Activated CD4-positive, alpha-beta T cell treated with anti-CD3 and anti-CD28 coated beads, Interleukin-2, amount 50 U/mL, for 24 hours (primary cell): ENCODE measurements around the gene FLT3.
"Not testable (repeated sequence)": the region's sequence is repeated elsewhere in the genome, so short reads cannot be mapped to it uniquely, and the experiment has no call there.

Experiments used
- DNase-seq, 2 donors: peaks; one replicate each; pipeline ENCODE4 v3.0.0-alpha.2; 2020; ENCODE audit warnings: low read depth in 1 of 2, low spot score in 1 of 2

FLT3 gene

GRCh38 chr13:28100150-28101121 is at the start of gene FLT3:
FLT3 (minus strand) TSS chr13:28100576; CDS start chr13:28100510, 66 bp downstream.
- peak in 1 of 2 donors; percentile 21 for DNase-seq

DNA sequence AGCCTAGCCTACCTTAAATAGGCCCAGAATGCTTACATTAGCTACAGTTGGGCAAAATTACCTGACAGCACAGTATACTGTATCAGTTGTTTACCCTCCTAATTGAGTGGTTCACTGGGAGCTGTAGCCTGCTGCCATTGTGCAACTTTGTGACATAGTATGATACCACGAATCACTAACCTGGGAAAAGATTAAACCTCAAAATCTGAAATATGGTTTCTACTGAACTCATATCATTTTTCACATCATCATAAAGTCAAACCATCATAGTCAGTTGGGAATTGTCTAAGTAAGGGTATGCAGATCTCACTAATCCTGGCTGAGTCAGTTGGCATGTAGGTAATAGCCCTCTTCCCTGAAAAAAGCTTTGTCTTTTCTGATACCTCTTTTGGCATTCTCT is 47.1 kb upstream of the FLT3 start:
- DNase-seq, result no peak

DNA sequence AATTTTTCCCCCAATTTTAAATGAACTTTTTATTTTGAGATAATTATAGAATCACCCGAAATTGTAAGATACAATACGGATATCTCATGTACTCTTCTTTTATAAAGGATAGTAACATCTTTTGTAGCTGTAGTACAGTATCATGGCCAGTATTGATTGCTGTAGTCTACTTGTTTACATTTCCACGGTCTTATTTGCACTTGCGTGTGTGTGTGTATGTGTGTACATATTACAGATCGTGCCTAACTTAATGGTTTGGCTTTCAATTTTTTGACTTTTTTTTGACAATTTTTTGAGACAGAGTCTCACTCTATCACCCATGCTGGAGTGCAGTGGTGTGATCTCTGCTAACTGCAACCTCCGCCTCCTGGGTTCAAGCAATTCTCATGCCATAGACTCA is 44.7 kb upstream of the FLT3 start:
- DNase-seq, result no peak

- DNase-seq, result not testable (repeated sequence)
These were observed 41.2 kb upstream of the FLT3 start for GRCh38 chr13:28141542-28141941.

- no peak for DNase-seq
These were observed 40.2 kb upstream of the FLT3 start for GRCh38 chr13:28140433-28141125.

DNA sequence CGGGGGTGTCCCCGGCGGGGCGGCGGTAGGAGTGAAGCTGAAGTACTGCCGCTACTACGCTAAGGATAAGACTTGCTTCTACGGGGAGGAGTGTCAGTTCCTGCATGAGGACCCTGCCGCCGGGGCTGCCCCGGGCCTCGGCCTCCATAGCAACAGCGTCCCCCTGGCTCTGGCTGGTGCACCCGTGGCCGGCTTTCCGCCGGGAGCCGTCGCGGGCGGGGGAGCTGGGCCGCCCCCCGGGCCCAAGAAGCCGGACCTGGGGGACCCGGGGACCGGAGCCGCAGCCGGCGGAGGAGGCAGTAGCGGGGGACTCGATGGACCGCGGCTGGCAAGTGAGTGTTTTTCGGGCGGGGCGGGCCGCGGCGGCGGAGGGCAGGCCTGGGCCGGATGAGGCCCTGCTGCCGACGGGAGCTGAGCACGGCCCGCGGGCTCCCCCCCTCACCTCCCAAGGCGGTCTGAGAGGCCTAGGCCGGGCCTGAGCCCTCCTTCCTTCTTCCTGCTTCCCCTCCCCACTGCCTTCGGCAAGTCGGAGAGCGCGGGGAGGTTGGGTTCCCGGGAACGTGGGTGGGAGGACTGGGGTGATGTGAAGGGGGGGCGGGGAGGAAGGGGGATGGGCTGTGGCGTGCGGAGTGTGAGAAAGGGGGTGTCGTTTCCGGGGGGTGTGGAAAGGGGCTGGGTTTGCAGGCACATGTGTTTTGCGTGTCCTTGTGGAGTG is 38.5 kb upstream of the FLT3 start:
- peak; percentile 72 to 89 for DNase-seq

DNA sequence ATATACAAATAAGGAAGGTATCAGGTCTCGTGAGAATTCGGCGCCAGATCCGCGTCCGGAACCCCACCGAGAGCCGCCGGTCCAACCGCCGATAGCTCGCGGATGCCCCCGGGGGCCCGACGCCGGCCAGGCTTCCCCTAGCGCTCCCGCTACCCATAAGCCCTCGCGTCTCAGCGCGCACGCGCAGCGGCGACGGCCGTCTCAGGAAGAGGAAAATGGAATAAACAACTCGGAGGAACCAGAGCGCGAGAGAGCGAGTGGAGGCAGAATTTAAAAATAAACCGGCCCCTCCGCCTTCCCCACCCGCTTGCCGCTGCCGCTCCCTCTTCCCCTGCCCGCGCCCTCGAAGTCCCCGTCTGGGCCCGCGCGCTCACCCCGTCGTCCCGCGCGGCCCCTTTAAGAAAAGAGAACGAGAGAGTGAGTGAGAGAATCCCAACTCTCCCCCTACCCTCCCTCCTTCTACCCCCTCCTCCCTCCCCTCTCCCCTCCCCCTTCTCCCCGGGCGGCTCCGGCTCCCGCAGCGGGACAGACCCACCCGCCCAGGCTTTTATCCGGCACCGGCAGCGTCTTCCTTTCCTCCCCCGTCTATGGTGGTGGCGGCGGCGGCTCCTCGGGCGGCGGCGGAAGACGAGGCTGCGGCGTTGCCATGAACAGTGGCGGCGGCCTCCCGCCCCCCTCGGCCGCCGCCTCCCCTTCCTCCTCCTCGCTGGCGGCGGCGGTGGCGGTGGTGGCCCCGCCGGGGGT is 37.8 kb upstream of the FLT3 start, which contains the start of gene PAN3:
PAN3 (plus strand) TSS at position 534 of the 744 bp plus-strand sequence; CDS start at position 647, 113 bp downstream.
- peak; percentile 75 to 88 for DNase-seq

- DNase-seq, result no peak
These were observed 37.2 kb upstream of the FLT3 start for GRCh38 chr13:28137596-28137995.

- DNase-seq, result peak in 1 of 2 donors; percentile 7
These were observed 36.5 kb upstream of the FLT3 start for GRCh38 chr13:28136916-28137315.

DNA sequence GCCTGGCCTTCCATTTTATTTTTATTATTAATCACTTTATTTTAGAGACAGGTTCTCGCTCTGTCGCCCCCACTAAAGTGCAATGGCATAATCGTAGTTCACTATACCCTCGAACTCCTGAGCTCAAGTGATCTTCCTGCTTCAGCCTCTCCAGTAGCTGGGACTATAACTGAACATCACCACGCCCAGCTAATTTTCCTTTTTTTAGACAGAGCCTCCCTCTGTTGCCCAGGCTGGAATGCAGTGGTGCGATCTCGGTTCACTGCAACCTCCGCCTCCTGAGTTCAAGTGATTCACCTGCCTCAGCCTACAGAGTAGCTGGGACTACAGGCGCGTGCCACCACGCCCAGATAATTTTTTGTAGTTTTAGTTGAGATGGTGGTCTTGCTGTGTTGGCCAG is 31.3 kb upstream of the FLT3 start:
- DNase-seq, result no peak

DNA sequence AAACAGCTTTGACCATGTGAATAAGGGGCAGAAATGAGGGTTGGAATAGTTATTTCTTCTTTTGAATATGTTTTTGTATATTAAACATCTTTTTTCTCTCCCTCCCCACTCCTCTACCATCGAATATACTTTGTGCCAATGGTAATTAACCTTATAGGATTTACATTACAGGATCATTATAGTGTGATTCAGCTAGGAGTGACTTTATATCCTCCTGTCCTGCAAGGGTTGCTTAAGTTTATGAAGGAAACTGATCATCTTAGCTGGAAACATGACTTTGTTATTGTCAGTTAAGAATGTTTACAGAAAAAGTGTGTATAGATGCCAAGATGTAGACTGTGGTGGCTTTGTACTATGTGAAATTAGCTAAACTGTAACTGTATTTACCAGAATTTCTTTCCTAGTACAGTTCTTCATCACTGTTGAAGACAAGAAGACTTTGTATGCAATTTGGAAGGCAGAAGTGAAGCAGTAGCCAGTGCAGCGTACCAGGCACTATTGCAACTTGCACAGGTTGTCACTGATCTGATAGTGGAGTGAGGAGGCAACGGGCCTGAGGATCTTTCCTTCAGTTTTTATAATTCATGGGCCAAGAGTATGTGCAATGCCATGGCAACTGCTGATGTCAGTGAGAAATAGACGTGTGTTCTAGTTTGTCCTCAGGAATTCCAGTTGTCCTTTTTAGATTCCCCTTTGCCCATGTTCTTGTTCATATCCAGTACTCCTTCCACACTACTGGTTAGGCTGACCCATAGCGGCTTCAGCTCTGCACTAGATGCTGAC is 29.7 kb upstream of the FLT3 start:
- no peak for DNase-seq

- no peak for DNase-seq
These were observed 28.6 kb upstream of the FLT3 start for GRCh38 chr13:28128926-28129325.

DNA sequence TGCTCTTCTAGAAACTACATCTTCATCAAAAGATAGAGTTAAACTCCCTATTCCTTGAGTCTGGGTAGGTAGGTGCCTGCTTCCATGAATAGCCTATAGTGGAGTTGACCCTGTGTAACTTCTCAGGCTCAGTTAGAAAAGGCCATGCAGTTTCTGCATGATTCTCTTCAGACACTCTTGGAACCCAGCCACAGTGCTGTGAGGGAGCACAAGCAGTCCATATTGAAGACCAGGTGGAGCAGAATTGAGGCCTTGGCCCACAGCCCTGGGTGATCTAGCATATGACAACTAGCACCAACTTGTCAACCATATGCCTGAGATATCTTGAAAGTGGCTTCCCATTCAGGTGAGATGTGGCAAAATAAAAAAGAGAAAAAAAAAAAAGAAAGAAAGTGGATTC is 27.7 kb upstream of the FLT3 start:
- DNase-seq, result no peak

GRCh38 chr13:28121224-28121623 is 20.8 kb upstream of the FLT3 start:
- no peak for DNase-seq

DNA sequence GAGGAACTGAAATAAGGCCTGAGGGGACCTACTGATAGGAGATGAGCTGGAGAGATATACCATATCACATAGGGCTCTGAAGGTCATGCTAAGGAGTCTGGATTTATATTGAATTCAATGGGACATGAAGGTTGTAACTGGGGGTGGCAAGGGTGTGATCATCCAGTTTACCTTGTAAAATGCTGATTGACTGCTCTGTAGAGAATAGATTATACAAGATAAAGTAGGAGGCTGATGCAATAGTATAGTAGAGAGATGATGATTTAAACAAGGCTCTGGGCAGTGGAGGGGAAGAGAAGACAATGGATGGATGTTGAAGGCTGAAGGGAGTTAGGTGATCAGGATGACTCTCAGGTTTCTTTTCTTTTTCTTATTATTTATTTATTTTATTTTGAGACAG is 19.9 kb upstream of the FLT3 start:
- DNase-seq, result no peak

GRCh38 chr13:28117689-28118377 is 17.5 kb upstream of the FLT3 start:
- no peak for DNase-seq

GRCh38 chr13:28116736-28117135 is 16.4 kb upstream of the FLT3 start:
- DNase-seq, result no peak

GRCh38 chr13:28110414-28110813 is 10.0 kb upstream of the FLT3 start:
- no peak for DNase-seq

- no peak for DNase-seq
These were observed 6.6 kb upstream of the FLT3 start for GRCh38 chr13:28106976-28107375.
